Activated CD4-positive, alpha-beta T cell treated with anti-CD3 and anti-CD28 coated beads for 36 hours (primary cell): ENCODE data around the gene SYMPK. TPM values are rescaled to one million over a fixed set of nuclear protein-coding genes. Genes with fewer than 3 reads are reported as not detected.
"Not testable (repeated sequence)": the region's sequence is repeated elsewhere in the genome, so short reads cannot be mapped to it uniquely, and the experiment has no call there.

Source experiments
- ATAC-seq: fragments of 200-7000 bp; cut with Tn5 transposase; one replicate; pipeline ENCODE4 v1.10.0; 2021; ENCODE audit warnings: mild to moderate bottlenecking, moderate library complexity
- CTCF ChIA-PET: fragments of 350-600 bp; sonication (Branson Sonifier 250); formaldehyde crosslinking; loops from one replicate; lab custom pipeline; 2021; ENCODE audit warnings: antibody characterized with exemption; lab: Charles Lee
- POLR2A ChIA-PET: fragments of 350-600 bp; sonication (Branson Sonifier 250); formaldehyde crosslinking; loops from one replicate; lab custom pipeline; 2021; ENCODE audit warnings: antibody characterized with exemption, inconsistent platforms; lab: Charles Lee
- DNase-seq: peaks from one replicate; pipeline ENCODE4 v3.0.0-alpha.2; 2020
- H3K27ac Mint-ChIP-seq: one replicate; pipeline ENCODE4 v1.8.0; 2021; ENCODE audit warnings: mixed read lengths
- H3K27me3 Mint-ChIP-seq: one replicate; pipeline ENCODE4 v1.8.0; 2021; ENCODE audit warnings: mixed read lengths
- H3K36me3 Mint-ChIP-seq: one replicate; pipeline ENCODE4 v1.8.0; 2021; ENCODE audit warnings: low read depth, mixed read lengths
- H3K4me1 Mint-ChIP-seq: one replicate; pipeline ENCODE4 v1.8.0; 2021; ENCODE audit warnings: mixed read lengths
- H3K4me3 Mint-ChIP-seq: one replicate; pipeline ENCODE4 v1.8.0; 2021; ENCODE audit warnings: mild to moderate bottlenecking, moderate library complexity, mixed read lengths
- H3K9me3 Mint-ChIP-seq: one replicate; pipeline ENCODE4 v1.8.0; 2021; ENCODE audit warnings: low read depth, mixed read lengths
- intact Hi-C, 2 experiments: fragments of 100-400 bp; cut with DNase I in 1 of 2; cut with micrococcal nuclease in 1 of 2; formaldehyde crosslinking; loops; one replicate each; pipeline versions ENCODE4 v1.14.2 to v1.15.1; 2022 to 2024; cut with DNase I, micrococcal nuclease
- total RNA-seq, 2 experiments: library from RNA; stranded (reverse); gene quantifications; one replicate each; pipeline ENCODE4 v1.2.3, GENCODE V29; 2021

The SYMPK gene
- total RNA-seq, 2 experiments from 2014 or later: 108 to 128 TPM

DNA sequence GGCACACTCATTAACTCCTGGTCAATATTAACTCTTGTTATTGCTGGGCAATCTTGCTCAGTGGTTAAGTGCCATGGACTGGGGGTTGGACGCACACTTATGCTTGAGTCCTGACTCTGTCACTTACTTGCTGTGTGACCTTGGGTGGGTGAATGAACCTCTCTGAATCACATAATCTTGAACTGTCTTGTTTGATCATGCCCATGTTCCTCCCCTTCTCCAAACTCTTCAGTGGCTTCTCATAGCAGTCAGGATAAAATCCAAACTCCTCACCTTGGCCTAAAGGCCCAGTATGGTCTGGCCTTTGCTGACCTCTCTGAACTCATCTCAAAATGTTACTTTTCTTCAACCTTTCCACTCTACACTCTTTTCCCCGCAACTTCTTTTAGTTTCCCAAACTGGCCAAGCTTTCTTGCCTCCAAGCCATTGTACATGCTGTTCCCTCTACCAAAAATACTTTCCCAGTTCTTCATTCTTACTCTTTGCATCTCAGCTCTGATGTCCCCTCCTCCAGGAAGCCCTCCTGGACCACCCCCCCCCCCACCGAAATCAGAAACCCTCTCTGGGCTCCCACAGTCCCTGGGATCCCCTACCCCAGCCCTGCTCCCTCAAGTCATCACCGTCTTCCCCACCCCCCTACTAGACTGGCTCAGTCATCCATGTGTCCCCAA is 37.1 kb upstream of the SYMPK start:
- ATAC-seq: no peak
- intact Hi-C loops: no loop called here
- DNase-seq: no peak
- Mint-ChIP-seq H3K27me3 (no peaks in the 10 kb centered on the region), H3K36me3 (peaks cover 5% of the 10 kb centered on the region), H3K27ac (no peak overlapping the region), H3K4me1 (peaks cover 16% of the 10 kb centered on the region), H3K4me3 (no peak overlapping the region), H3K9me3 (no peaks in the 10 kb centered on the region)
- CTCF ChIA-PET: interaction anchor here (1.5 to 2.0 kb wide), 2 partner anchors 8 to 83 kb away, joined by 5 to 7 read pairs; no protein-coding TSS in a partner anchor
- POLR2A ChIA-PET: no interaction called here

DNA sequence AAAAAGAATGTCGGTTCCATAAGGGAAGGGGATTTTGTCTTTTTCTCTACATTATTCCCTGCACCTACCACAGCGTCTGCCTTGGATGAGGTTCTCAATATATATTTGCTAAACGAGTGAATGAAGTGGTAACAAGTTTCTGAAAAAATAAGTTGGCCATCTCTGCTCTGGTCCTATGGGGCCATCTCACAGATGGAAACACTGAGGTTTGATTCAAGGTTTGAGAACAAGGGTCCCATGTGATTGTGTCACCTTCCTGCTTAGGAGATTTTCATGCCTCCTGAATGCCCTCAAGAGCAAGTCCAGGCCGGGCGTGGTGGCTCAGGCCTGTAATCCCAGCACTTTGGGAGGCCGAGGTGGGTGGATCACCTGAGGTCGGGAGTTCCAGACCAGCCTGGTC is 36.3 kb upstream of the SYMPK start:
- peaks cover 16% of the 10 kb centered on the region for H3K4me1 Mint-ChIP-seq
- H3K9me3 Mint-ChIP-seq: no peaks in the 10 kb centered on the region
- intact Hi-C loops: no loop called here
- ATAC-seq (no peak), DNase-seq (no peak)
- H3K36me3 Mint-ChIP-seq: peaks cover 5% of the 10 kb centered on the region
- no peak overlapping the region for H3K27ac Mint-ChIP-seq
- POLR2A ChIA-PET: no interaction called here
- CTCF ChIA-PET: no interaction called here
- H3K4me3 Mint-ChIP-seq: no peak overlapping the region
- no peaks in the 10 kb centered on the region for H3K27me3 Mint-ChIP-seq

DNA sequence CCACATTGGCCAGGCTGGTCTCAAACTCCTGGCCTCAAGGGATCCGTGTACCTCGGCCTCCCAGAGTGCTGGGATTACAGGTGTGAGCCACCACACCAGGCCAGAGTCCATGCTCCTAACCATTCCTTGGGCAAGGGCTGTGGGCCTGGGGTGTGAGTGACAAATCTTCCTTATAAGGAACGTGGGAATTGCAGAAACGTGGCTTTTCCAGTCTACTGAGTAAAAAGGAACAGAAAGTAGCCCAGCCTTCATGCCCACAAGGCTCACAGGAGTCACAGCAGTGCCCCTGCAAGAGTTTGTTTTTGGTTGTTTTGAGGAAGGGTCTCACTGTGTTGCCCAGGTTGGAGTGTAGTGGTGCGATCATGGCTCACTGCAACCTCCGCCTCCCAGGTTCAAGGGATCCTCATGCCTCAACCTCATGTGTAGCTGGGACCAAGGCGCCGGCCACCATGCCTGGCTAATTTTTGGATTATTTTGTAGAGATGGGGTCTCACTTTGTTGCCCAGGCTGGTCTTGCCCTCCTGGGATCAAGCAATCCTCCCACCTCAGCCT is 34.4 kb upstream of the SYMPK start:
- Mint-ChIP-seq H3K27me3 (no peaks in the 10 kb centered on the region), H3K4me1 (peaks cover 14% of the 10 kb centered on the region), H3K9me3 (no peaks in the 10 kb centered on the region), H3K36me3 (peaks cover 5% of the 10 kb centered on the region), H3K27ac (no peak overlapping the region), H3K4me3 (no peak overlapping the region)
- DNase-seq (no peak), ATAC-seq (no peak)
- intact Hi-C loops: no loop called here
- POLR2A ChIA-PET: no interaction called here
- CTCF ChIA-PET: no interaction called here

DNA sequence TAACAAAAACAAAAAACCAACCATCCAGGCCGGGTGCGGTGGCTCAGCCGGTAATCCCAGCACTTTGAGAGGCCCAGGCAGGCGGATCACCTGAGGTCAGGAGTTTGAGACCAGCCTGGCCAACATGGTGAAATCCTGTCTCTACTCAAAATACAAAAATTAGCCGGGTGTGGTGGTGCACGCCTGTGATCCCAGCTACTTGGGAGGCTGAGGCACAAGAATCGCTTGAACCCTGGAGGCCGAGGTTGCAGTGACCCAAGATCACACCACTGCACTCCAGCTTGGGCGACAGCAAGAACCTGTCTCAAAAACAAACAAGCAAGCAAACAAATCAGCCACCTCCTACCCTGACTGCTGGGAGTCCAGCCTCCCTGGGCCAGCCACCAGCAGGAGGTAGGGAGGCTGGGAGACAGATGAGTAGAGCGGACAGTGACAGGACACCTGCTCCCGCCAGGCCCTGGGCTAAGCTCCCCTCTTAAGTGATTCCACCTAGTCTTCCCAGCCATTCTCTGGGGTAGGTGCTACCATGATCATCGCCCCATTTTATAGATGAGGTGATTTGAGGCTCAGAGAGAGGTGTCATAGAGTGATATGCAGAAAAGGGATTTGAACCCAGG is 33.1 kb upstream of the SYMPK start:
- H3K27me3 Mint-ChIP-seq, H3K36me3 Mint-ChIP-seq, DNase-seq, H3K9me3 Mint-ChIP-seq, H3K4me3 Mint-ChIP-seq, H3K27ac Mint-ChIP-seq, POLR2A ChIA-PET, CTCF ChIA-PET, ATAC-seq, intact Hi-C loops: not testable (repeated sequence)
- peaks cover 14% of the 10 kb centered on the region for H3K4me1 Mint-ChIP-seq

- H3K36me3 Mint-ChIP-seq: peaks cover 5% of the 10 kb centered on the region
- no peak overlapping the region for H3K4me3 Mint-ChIP-seq
- no peak for ATAC-seq
- ChIA-PET CTCF (interaction anchor here (0.6 to 1.8 kb wide), 2 partner anchors 9 to 13 kb away, joined by 3 to 7 read pairs; no protein-coding TSS in a partner anchor), POLR2A (no interaction called here)
- no peak overlapping the region for H3K27ac Mint-ChIP-seq
- H3K4me1 Mint-ChIP-seq: peaks cover 9% of the 10 kb centered on the region
- intact Hi-C loops: no loop called here
- no peak for DNase-seq
- H3K9me3 Mint-ChIP-seq: no peaks in the 10 kb centered on the region
- H3K27me3 Mint-ChIP-seq: no peaks in the 10 kb centered on the region
Measured at GRCh38 chr19:45895519-45895972, 32.6 kb upstream of the SYMPK start.

- Mint-ChIP-seq H3K4me1 (peaks cover 5% of the 10 kb centered on the region), H3K36me3 (no peaks in the 10 kb centered on the region), H3K27ac (no peak overlapping the region), H3K4me3 (no peak overlapping the region), H3K27me3 (no peaks in the 10 kb centered on the region), H3K9me3 (no peaks in the 10 kb centered on the region)
- ATAC-seq: no peak
- CTCF ChIA-PET: interaction anchor here (1.2 kb wide), 1 partner anchor 26 kb away, joined by 3 read pairs; no protein-coding TSS in a partner anchor
- DNase-seq: no peak
- POLR2A ChIA-PET: interaction anchor here (0.6 kb wide), 1 partner anchor 946 kb away, joined by 3 read pairs; no protein-coding TSS in a partner anchor
- intact Hi-C loops: loop anchor here in 1 of 2 experiments (2.0 kb wide), 1 partner anchor 28 kb away; no protein-coding TSS in a partner anchor
Measured at GRCh38 chr19:45890877-45891276, 27.9 kb upstream of the SYMPK start.

DNA sequence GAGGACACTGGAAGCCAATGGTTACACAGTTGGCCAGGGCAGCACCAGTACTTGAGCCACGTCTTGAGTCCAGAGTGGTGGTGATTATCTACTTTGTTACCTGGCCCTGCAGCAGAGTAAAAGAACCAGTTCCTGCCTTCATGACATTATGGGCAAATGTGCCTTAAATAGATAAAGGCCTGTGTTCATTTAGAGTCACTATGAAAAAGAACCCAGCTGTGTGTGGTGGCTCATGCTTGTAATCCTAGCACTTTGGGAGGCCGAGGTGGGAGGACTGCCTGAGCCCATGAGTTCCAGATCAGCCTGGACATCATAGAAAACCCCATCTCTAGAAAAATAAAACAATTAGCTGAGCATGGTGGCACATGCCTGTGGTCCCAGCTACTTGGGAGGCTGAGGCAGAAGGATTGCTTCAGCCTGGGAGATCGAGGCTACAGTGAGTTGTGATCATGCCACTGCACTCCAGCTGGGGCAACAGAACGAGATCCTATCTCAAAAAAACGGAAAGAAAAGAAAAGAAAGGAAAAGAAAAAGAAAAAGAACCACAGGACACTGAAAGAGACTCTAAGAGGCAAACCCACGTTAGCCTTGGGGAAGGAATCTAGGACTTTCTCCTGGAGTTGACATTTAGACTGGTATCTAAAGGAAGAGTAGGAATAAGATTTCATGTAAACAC is 26.4 kb upstream of the SYMPK start:
- Mint-ChIP-seq H3K9me3 (no peaks in the 10 kb centered on the region), H3K27ac (no peak overlapping the region), H3K36me3 (no peaks in the 10 kb centered on the region), H3K4me3 (no peak overlapping the region), H3K27me3 (no peaks in the 10 kb centered on the region), H3K4me1 (peaks cover 7% of the 10 kb centered on the region)
- ChIA-PET POLR2A (no interaction called here), CTCF (no interaction called here)
- ATAC-seq (no peak), DNase-seq (no peak)
- intact Hi-C loops: loop anchor here in 1 of 2 experiments (5.0 to 10.0 kb wide), 3 partner anchors 932 to 1595 kb away; partner anchors contain the start of genes CLPTM1, KPTN and ZC3H4

DNA sequence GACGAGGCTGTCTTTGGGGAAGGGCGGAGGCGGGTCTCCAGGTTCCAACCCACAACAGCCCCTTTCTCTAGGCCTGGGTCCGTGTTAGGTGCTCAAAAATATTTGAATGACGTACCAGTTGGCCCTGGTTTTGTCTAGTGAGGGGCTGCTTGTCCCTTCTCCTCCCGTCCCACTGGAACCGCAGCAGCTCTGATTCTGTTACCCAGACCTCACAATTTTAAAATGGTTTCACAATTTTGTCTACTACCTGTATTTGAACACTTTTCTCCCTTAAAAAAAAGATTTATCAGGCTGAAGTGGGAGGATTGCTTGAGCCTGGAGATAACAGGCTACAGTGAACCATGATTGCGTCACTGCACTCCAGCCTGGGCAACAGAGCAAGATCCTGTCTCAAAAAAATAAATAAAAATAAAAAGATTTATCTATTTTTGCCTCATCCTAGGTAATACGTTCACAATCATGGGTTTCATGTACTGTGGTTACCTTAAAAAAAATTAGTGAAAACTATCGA is 24.3 kb upstream of the SYMPK start:
- intact Hi-C loops: loop anchor here in 1 of 2 experiments (2.0 to 10.0 kb wide), 4 partner anchors 930 to 1598 kb away; partner anchors contain the start of genes CLPTM1, KPTN, TOMM40 and ZC3H4
- ChIA-PET POLR2A (interaction anchor here (2.3 kb wide), 1 partner anchor 16 kb away, joined by 11 read pairs; the partner anchor contains the start of gene MYPOP), CTCF (interaction anchor here (0.5 to 8.2 kb wide), 3 partner anchors 23 to 146 kb away, joined by 3 to 84 read pairs (median 5); partner anchors contain the start of genes FOXA3 and SYMPK)
- Mint-ChIP-seq H3K4me1 (peaks cover 13% of the 10 kb centered on the region), H3K36me3 (peaks cover 3% of the 10 kb centered on the region), H3K9me3 (no peaks in the 10 kb centered on the region), H3K27ac (peak overlapping the region; percentile 95), H3K4me3 (peak overlapping the region; percentile 85), H3K27me3 (no peaks in the 10 kb centered on the region)
- no peak for ATAC-seq
- no peak for DNase-seq

- H3K36me3 Mint-ChIP-seq: peaks cover 3% of the 10 kb centered on the region
- peaks cover 17% of the 10 kb centered on the region for H3K4me1 Mint-ChIP-seq
- peak overlapping the region; percentile 85 for H3K4me3 Mint-ChIP-seq
- H3K9me3 Mint-ChIP-seq: no peaks in the 10 kb centered on the region
- intact Hi-C loops: loop anchor here (1.0 to 10.0 kb wide), 17 partner anchors 16 to 1598 kb away; partner anchors contain the start of genes CCDC61 (in 2 of the 2), MYPOP (in 2 of the 2), SYMPK (in 2 of the 2) and CLPTM1 (in 1 of the 2)
- ATAC-seq: peak; percentile 85
- ChIA-PET POLR2A (interaction anchor here (0.6 to 2.4 kb wide), 5 partner anchors 12 to 211 kb away, joined by 3 to 23 read pairs (median 4); partner anchors contain the start of genes FOXA3, MYPOP and SYMPK), CTCF (interaction anchor here (0.7 to 8.2 kb wide), 5 partner anchors 9 to 130 kb away, joined by 3 to 84 read pairs (median 5); partner anchors contain the start of genes FOXA3, MYPOP and SYMPK)
- H3K27me3 Mint-ChIP-seq: no peaks in the 10 kb centered on the region
- DNase-seq: peak; percentile 96
- peak overlapping the region; percentile 95 for H3K27ac Mint-ChIP-seq
Measured at GRCh38 chr19:45886427-45887199, 23.7 kb upstream of the SYMPK start.
